Ectodermal cell (in vitro differentiated cells): ENCODE results near the gene NPC1L1.
"Not testable (repeated sequence)": the region's sequence is repeated elsewhere in the genome, so short reads cannot be mapped to it uniquely, and the experiment has no call there.

Experiments
- H3K27ac ChIP-seq: 2 replicates; pipeline ENCODE4 v1.7.0; 2013; ENCODE audit warnings: mild to moderate bottlenecking, low read depth, low read length; ENCODE audit not compliant: insufficient read depth, poor library complexity, severe bottlenecking
- H3K27me3 ChIP-seq: 2 replicates; pipeline ENCODE4 v1.7.0; 2013; ENCODE audit warnings: mild to moderate bottlenecking, low read length; ENCODE audit not compliant: insufficient read depth, control insufficient read depth, poor library complexity, severe bottlenecking
- H3K36me3 ChIP-seq: one replicate; pipeline ENCODE4 v1.7.0; 2013; ENCODE audit warnings: low read length; ENCODE audit not compliant: control insufficient read depth, insufficient read depth
- H3K4me1 ChIP-seq: one replicate; pipeline ENCODE4 v1.7.0; 2013; ENCODE audit warnings: low read length; ENCODE audit not compliant: control insufficient read depth, insufficient read depth
- H3K4me3 ChIP-seq: 2 replicates; pipeline ENCODE4 v1.7.0; 2013; ENCODE audit warnings: low read depth, low read length, control low read depth; ENCODE audit not compliant: insufficient read depth
- H3K9me3 ChIP-seq: 2 replicates; pipeline ENCODE4 v1.7.0; 2013; ENCODE audit warnings: mild to moderate bottlenecking, low read length, moderate library complexity; ENCODE audit not compliant: control insufficient read depth
- WGBS, 2 experiments: methylation state at CpG; one replicate each; pipeline ENCODE4 v1.1.7; 2013; ENCODE audit warnings: missing lambda C conversion rate in 2 of 2; 5-methylcytosine and 5-hydroxymethylcytosine counted together

The NPC1L1 gene

GRCh38 chr7:44506592-44507288 is 34.4 kb downstream of the NPC1L1 start:
- WGBS, 2 experiments: 87 to 98% methylated on average over 3 of the region's 3 CpGs
- not testable (repeated sequence) for H3K4me1 ChIP-seq, H3K36me3 ChIP-seq, H3K4me3 ChIP-seq, H3K9me3 ChIP-seq, H3K27me3 ChIP-seq, H3K27ac ChIP-seq

GRCh38 chr7:44505595-44505994 is 35.5 kb downstream of the NPC1L1 start:
- 78 to 86% methylated on average over 3 of the region's 3 CpGs for WGBS, 2 experiments
- no peaks in the 10 kb centered on the region for H3K36me3 ChIP-seq
- H3K4me1 ChIP-seq: no peaks in the 10 kb centered on the region
- peaks cover 3% of the 10 kb centered on the region for H3K27me3 ChIP-seq
- no peak overlapping the region for H3K27ac ChIP-seq
- H3K4me3 ChIP-seq: no peak overlapping the region
- no peaks in the 10 kb centered on the region for H3K9me3 ChIP-seq

- Histone ChIP-seq H3K9me3 (no peaks in the 10 kb centered on the region), H3K4me1 (no peaks in the 10 kb centered on the region), H3K4me3 (no peak overlapping the region), H3K36me3 (no peaks in the 10 kb centered on the region), H3K27me3 (no peaks in the 10 kb centered on the region), H3K27ac (no peak overlapping the region)
- WGBS, 2 experiments: 77 to 82% methylated on average over 4 of the region's 4 CpGs
Observed at GRCh38 chr7:44498230-44498954, 42.7 kb downstream of the NPC1L1 start.

GRCh38 chr7:44497155-44498027 is 43.7 kb downstream of the NPC1L1 start:
- H3K27ac ChIP-seq: no peak overlapping the region
- H3K27me3 ChIP-seq: no peaks in the 10 kb centered on the region
- H3K4me3 ChIP-seq: no peak overlapping the region
- H3K4me1 ChIP-seq: no peaks in the 10 kb centered on the region
- 96 to 99% methylated on average over 5 of the region's 5 CpGs for WGBS, 2 experiments
- H3K36me3 ChIP-seq: no peaks in the 10 kb centered on the region
- no peaks in the 10 kb centered on the region for H3K9me3 ChIP-seq

GRCh38 chr7:44496385-44496784 is 44.7 kb downstream of the NPC1L1 start:
- Histone ChIP-seq H3K4me3 (no peak overlapping the region), H3K9me3 (no peaks in the 10 kb centered on the region), H3K27me3 (no peaks in the 10 kb centered on the region), H3K4me1 (no peaks in the 10 kb centered on the region), H3K36me3 (no peaks in the 10 kb centered on the region), H3K27ac (no peak overlapping the region)
- WGBS, 2 experiments: 100% methylated on average over 1 of the region's 1 CpG; no CpG with 5 or more reads in 1 of the 2 experiments

GRCh38 chr7:44494960-44495359 is 46.2 kb downstream of the NPC1L1 start:
- WGBS, 2 experiments: 100% methylated on average over 1 of the region's 2 CpGs; no CpG with 5 or more reads in 1 of the 2 experiments
- no peaks in the 10 kb centered on the region for H3K4me1 ChIP-seq
- no peaks in the 10 kb centered on the region for H3K36me3 ChIP-seq
- H3K27me3 ChIP-seq: no peaks in the 10 kb centered on the region
- H3K9me3 ChIP-seq: no peaks in the 10 kb centered on the region
- no peak overlapping the region for H3K27ac ChIP-seq
- H3K4me3 ChIP-seq: no peak overlapping the region

- peak overlapping the region; percentile 95 for H3K4me3 ChIP-seq
- H3K36me3 ChIP-seq: no peaks in the 10 kb centered on the region
Observed at GRCh38 chr7:44491229-44491628, 49.9 kb downstream of the NPC1L1 start.

GRCh38 chr7:44490351-44491200 is 50.6 kb downstream of the NPC1L1 start, which contains the start of gene NUDCD3:
Gene NUDCD3, minus strand, starts transcription at chr7:44490658. Its CDS starts 58 bp downstream, at chr7:44490600.
- Histone ChIP-seq H3K27ac (peak within 1 kb of the TSS; percentile 98), H3K36me3 (peaks cover under 1% of the 10 kb centered on the region), H3K4me1 (peaks cover 10% of the 10 kb centered on the region), H3K4me3 (peak within 1 kb of the TSS; percentile 95), H3K27me3 (no peaks in the 10 kb centered on the region), H3K9me3 (no peaks in the 10 kb centered on the region)
- WGBS, 2 experiments: 1% methylated on average over 63 of the region's 63 CpGs

More at GRCh38 chr7:44491229-44491628, 49.9 kb downstream of the NPC1L1 start:
- Histone ChIP-seq H3K4me1 (peaks cover 10% of the 10 kb centered on the region), H3K9me3 (no peaks in the 10 kb centered on the region), H3K27me3 (no peaks in the 10 kb centered on the region), H3K27ac (peak overlapping the region; percentile 98)
- WGBS, 2 experiments: 4% methylated on average over 2 of the region's 3 CpGs; no CpG with 5 or more reads in 1 of the 2 experiments

- H3K4me3 ChIP-seq: peak overlapping the region; percentile 95
- H3K27ac ChIP-seq: peak overlapping the region; percentile 98
- H3K4me1 ChIP-seq: peaks cover 10% of the 10 kb centered on the region
- no peaks in the 10 kb centered on the region for H3K9me3 ChIP-seq
- WGBS, 2 experiments: 0% methylated on average over 19 of the region's 19 CpGs
- H3K27me3 ChIP-seq: no peaks in the 10 kb centered on the region
- H3K36me3 ChIP-seq: peaks cover 7% of the 10 kb centered on the region
Observed at GRCh38 chr7:44489955-44490350, 51.2 kb downstream of the NPC1L1 start.
